HEK293 (cell line): ENCODE data around the gene PDP2.

ENCODE experiments used
- RBAK ChIP-seq: fragments of 450-650 bp; formaldehyde crosslinking; IDR thresholded peaks from 2 replicates; pipeline ENCODE4 v1.5.1; 2016; ENCODE audit warnings: missing biosample characterization, missing genetic modification characterization
- SCRT2 ChIP-seq: fragments of 450-650 bp; formaldehyde crosslinking; IDR thresholded peaks from 2 replicates; pipeline ENCODE4 v1.5.1; 2016; ENCODE audit warnings: missing biosample characterization, missing genetic modification characterization
- ZBTB26 ChIP-seq: fragments of 450-650 bp; formaldehyde crosslinking; optimal IDR thresholded peaks from 2 replicates; pipeline ENCODE3; 2016; ENCODE audit warnings: missing biosample characterization, mild to moderate bottlenecking, missing genetic modification characterization
- ZNF302 ChIP-seq: fragments of 450-650 bp; formaldehyde crosslinking; IDR thresholded peaks from 2 replicates; pipeline ENCODE4 v1.5.1; 2016; ENCODE audit warnings: missing biosample characterization, missing genetic modification characterization, low read depth
- ZNF398 ChIP-seq: fragments of 450-650 bp; formaldehyde crosslinking; IDR thresholded peaks from 2 replicates; pipeline ENCODE4 v1.5.1; 2017; ENCODE audit warnings: missing biosample characterization, missing genetic modification characterization
- TF ChIP-seq, protein P1 (sequence below): fragments of 450-650 bp; formaldehyde crosslinking; IDR thresholded peaks from 2 replicates; pipeline ENCODE4 v1.5.1; 2016; ENCODE audit warnings: missing biosample characterization, missing genetic modification characterization
- TF ChIP-seq, protein P2 (sequence below): fragments of 450-650 bp; formaldehyde crosslinking; IDR thresholded peaks from 2 replicates; pipeline ENCODE4 v1.5.1; 2016; ENCODE audit warnings: missing biosample characterization, missing genetic modification characterization

Gene PDP2

DNA sequence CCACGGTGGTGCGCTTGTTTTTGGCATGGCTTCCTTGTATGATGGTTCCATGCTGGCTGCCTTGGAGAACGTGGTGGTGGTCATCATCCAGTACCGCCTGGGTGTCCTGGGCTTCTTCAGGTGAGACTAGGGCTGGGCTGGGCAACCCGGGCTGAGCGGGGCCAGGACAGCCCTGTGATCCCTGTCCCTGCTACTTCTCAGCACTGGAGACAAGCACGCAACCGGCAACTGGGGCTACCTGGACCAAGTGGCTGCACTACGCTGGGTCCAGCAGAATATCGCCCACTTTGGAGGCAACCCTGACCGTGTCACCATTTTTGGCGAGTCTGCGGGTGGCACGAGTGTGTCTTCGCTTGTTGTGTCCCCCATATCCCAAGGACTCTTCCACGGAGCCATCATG lies 59.9 kb downstream of the PDP2 start (continued):
- TF ChIP-seq ZNF302 (tag by site-specific recombination): no peak
- no peak for TF ChIP-seq SCRT2
- TF ChIP-seq, protein P1, sequence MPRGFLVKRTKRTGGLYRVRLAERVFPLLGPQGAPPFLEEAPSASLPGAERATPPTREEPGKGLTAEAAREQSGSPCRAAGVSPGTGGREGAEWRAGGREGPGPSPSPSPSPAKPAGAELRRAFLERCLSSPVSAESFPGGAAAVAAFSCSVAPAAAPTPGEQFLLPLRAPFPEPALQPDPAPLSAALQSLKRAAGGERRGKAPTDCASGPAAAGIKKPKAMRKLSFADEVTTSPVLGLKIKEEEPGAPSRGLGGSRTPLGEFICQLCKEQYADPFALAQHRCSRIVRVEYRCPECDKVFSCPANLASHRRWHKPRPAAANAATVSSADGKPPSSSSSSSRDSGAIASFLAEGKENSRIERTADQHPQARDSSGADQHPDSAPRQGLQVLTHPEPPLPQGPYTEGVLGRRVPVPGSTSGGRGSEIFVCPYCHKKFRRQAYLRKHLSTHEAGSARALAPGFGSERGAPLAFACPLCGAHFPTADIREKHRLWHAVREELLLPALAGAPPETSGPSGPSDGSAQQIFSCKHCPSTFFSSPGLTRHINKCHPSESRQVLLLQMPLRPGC (tag by site-specific recombination): no peak
- no peak for TF ChIP-seq ZBTB26
- no peak for TF ChIP-seq RBAK
- TF ChIP-seq, protein P2, sequence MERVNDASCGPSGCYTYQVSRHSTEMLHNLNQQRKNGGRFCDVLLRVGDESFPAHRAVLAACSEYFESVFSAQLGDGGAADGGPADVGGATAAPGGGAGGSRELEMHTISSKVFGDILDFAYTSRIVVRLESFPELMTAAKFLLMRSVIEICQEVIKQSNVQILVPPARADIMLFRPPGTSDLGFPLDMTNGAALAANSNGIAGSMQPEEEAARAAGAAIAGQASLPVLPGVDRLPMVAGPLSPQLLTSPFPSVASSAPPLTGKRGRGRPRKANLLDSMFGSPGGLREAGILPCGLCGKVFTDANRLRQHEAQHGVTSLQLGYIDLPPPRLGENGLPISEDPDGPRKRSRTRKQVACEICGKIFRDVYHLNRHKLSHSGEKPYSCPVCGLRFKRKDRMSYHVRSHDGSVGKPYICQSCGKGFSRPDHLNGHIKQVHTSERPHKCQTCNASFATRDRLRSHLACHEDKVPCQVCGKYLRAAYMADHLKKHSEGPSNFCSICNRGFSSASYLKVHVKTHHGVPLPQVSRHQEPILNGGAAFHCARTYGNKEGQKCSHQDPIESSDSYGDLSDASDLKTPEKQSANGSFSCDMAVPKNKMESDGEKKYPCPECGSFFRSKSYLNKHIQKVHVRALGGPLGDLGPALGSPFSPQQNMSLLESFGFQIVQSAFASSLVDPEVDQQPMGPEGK (tag by site-specific recombination): no peak
- TF ChIP-seq ZNF398: no peak
